H1 (cell line): ENCODE measurements around the gene DDX49.

Source experiments
- EP300 ChIP-seq, 2 experiments: IDR thresholded peaks; 1 replicate in 1 of 2; 2 replicates in 1 of 2; pipeline ENCODE4 v1.6.1; 2011 to 2012; ENCODE audit warnings: low read depth in 2 of 2, low read length in 2 of 2, mild to moderate bottlenecking in 2 of 2, borderline replicate concordance in 1 of 2, inconsistent platforms in 1 of 2, moderate library complexity in 1 of 2
- HDAC2 ChIP-seq, 2 experiments: fragments of 300-600 bp in 1 of 2; sonication (generic) in 1 of 2; IDR thresholded peaks; 2 replicates each; pipeline ENCODE4 v1.6.1; 2011 to 2012; ENCODE audit warnings: low read depth in 2 of 2, low read length in 2 of 2, mild to moderate bottlenecking in 2 of 2, moderate library complexity in 2 of 2, borderline replicate concordance in 1 of 2, inconsistent platforms in 1 of 2
- POLR2A ChIP-seq, 2 experiments: IDR thresholded peaks; 1 replicate in 1 of 2; 2 replicates in 1 of 2; pipeline ENCODE4 v1.6.1; 2011; ENCODE audit warnings: low read depth in 2 of 2, low read length in 2 of 2, mild to moderate bottlenecking in 2 of 2; ENCODE audit errors: control extremely low read depth in 1 of 2

DNA sequence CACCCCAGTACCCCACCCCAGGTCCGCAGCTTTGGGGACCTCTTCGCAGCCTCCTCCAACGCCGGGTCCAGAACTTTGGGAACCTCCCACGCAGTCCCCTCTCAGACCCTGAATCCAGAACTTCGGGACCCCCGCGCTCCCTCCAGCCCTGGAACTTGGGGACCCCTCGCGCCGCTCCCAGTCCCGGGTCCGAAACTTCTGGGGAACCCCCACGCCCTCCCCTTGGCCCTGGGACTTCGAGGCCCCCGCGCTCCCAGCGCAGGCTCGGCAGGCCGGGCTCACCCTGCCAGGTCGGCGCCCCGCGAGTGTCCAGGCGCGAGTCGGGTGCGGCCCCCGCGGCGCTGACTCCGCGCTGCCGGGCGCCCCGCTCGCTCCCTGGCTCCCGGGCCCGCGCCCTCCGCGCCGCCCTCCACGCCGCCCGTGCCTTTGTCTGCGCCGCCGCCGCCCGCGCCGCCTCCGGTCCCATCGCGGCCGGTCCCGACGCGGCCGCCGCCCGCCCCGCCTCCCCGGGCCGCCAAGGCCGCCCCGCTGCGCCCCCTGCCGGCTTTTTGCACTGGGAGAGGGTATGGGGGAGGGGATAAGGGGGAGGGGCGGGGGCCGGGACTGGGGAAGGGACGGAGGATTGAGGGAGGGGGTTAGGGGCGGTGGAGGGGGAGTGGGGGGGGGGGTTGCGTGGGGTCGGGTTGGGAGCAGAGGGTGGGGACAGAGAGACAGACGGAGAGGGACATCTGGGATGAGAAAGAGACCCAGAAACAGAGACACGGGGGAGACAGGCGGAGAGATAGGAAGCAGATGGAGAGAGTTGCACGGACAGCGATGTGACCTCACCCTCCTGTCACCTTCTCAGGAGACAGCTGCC, 21.5 kb downstream of the DDX49 start, which contains the start of gene HOMER3:
- TF ChIP-seq EP300 (IDR thresholded peaks at IDR 0.05; ENCODE audit: borderline replicate concordance in 1 of 2, low read depth in 2 of 2, low read length in 2 of 2) (no peak), POLR2A (IDR thresholded peaks at IDR 0.05; ENCODE audit: control extremely low read depth in 1 of 2, low read depth in 2 of 2, low read length in 2 of 2) (no peak), HDAC2 (IDR thresholded peaks at IDR 0.05; ENCODE audit: borderline replicate concordance in 1 of 2, low read depth in 2 of 2, low read length in 2 of 2) (no peak)
